K562 (cell line): ENCODE measurements around the gene PANK2. TPM values are rescaled to one million over a fixed set of nuclear protein-coding genes. Genes with fewer than 3 reads are reported as not detected.

Experiments used
- ATAC-seq: fragments of 200-7000 bp; cut with Tn5 transposase; 3 replicates; pipeline ENCODE4 v1.9.1; 2020; ENCODE audit warnings: moderate library complexity
- BruUV-seq: library from RNA; stranded (reverse); fragments of 400-500 nt; replicated peaks from 2 replicates; lab custom pipeline; 2021; lab: Mats Ljungman, UMichigan
- CTCF ChIA-PET: fragments of 300-600 bp; formaldehyde crosslinking; extraction: SDS; loops from one replicate; lab custom pipeline; 2021; ENCODE audit warnings: low intra/inter-chr PET ratio; lab: Yijun Ruan, JAX
- POLR2A ChIA-PET: fragments of 300-600, 350-650 bp; sonication (Branson Sonifier 250); formaldehyde crosslinking; extraction: SDS; loops from one replicate; lab custom pipeline; 2021; ENCODE audit warnings: antibody characterized with exemption, inconsistent platforms; lab: Yijun Ruan, JAX
- DNase-seq, 4 experiments: peaks; one replicate each; pipeline versions ENCODE4 v3.0.0 to v3.0.0-alpha.2; 2011 to 2018; ENCODE audit warnings: low spot score in 3 of 4, mixed read lengths in 3 of 4; ENCODE audit errors: extremely low read depth in 1 of 4
- FAIRE-seq: peaks from 2 replicates; lab custom pipeline; 2011; peaks lifted over from hg19 to GRCh38; lab: Jason Lieb, UNC
- H2AFZ ChIP-seq: 2 replicates; pipeline ENCODE4 v1.6.0; 2011; ENCODE audit warnings: low read depth, low read length, control low read depth, inconsistent platforms
- H3K27ac ChIP-seq: fragments of 200-600 bp; 3 replicates; pipeline ENCODE4 v1.8.0; 2011; ENCODE audit warnings: low read depth, mild to moderate bottlenecking, control low read depth, inconsistent platforms, low read length, moderate library complexity, mixed read lengths; ENCODE audit errors: extremely low read depth
- H3K27me3 ChIP-seq, 2 experiments: fragments of 300-600 bp in 1 of 2; 2 replicates in 1 of 2; 3 replicates in 1 of 2; pipeline versions ENCODE4 v1.6.0 to v1.8.0; 2011; ENCODE audit warnings: inconsistent platforms in 2 of 2, low read length in 2 of 2, mild to moderate bottlenecking in 1 of 2, mixed read lengths in 1 of 2, moderate library complexity in 1 of 2; ENCODE audit not compliant: control insufficient read depth in 2 of 2, insufficient read depth in 2 of 2
- H3K36me3 ChIP-seq: fragments of 300-600 bp; 3 replicates; pipeline ENCODE4 v1.8.0; 2011; ENCODE audit warnings: mild to moderate bottlenecking, low read length, inconsistent platforms; ENCODE audit not compliant: control insufficient read depth, insufficient read depth
- H3K4me1 ChIP-seq, 2 experiments: fragments of 200-600 bp in 1 of 2; replicated peaks in 1 of 2; 2 replicates in 1 of 2; 3 replicates in 1 of 2; pipeline versions ENCODE4 v1.5.1 to v1.8.0; 2011; ENCODE audit warnings: inconsistent platforms in 2 of 2, low read length in 2 of 2, mild to moderate bottlenecking in 1 of 2, mixed read lengths in 1 of 2, moderate library complexity in 1 of 2; ENCODE audit not compliant: control insufficient read depth in 2 of 2, insufficient read depth in 2 of 2
- H3K4me2 ChIP-seq: 2 replicates; pipeline ENCODE4 v1.6.1; 2011; ENCODE audit warnings: low read length, control low read depth, inconsistent platforms, mixed read lengths; ENCODE audit not compliant: insufficient read depth
- H3K4me3 ChIP-seq: fragments of 200-600 bp; sonication (generic), shearing (Covaris generic); 2 replicates; pipeline ENCODE4 v1.5.1; 2016; ENCODE audit warnings: control low read depth, inconsistent platforms
- H3K79me2 ChIP-seq: fragments of 200-600 bp; 3 replicates; pipeline ENCODE4 v1.8.0; 2011; ENCODE audit warnings: low read length, inconsistent platforms; ENCODE audit not compliant: control insufficient read depth, insufficient read depth
- H3K9ac ChIP-seq, 2 experiments: 2 replicates each; pipeline versions ENCODE4 v1.6.0 to v1.6.1; 2011; ENCODE audit warnings: low read depth in 2 of 2, low read length in 2 of 2, control low read depth in 1 of 2, inconsistent platforms in 1 of 2, mild to moderate bottlenecking in 1 of 2, mixed read lengths in 1 of 2; ENCODE audit not compliant: insufficient read depth in 1 of 2
- H3K9me1 ChIP-seq: one replicate; pipeline ENCODE4 v1.6.0; 2011; ENCODE audit warnings: inconsistent platforms, mild to moderate bottlenecking, low read length, moderate library complexity; ENCODE audit not compliant: control insufficient read depth, insufficient read depth
- H3K9me3 ChIP-seq: replicated peaks from 2 replicates; pipeline ENCODE4 v1.5.1; 2011; ENCODE audit warnings: low read depth, low read length, inconsistent platforms; ENCODE audit not compliant: control insufficient read depth, insufficient read depth
- H4K20me1 ChIP-seq: replicated peaks from 2 replicates; pipeline ENCODE4 v1.6.1; 2011; ENCODE audit warnings: low read length, inconsistent platforms, mixed read lengths; ENCODE audit not compliant: control insufficient read depth, insufficient read depth
- BRD4 ChIP-seq: fragments of 200-600 bp; sonication (generic); IDR thresholded peaks from 2 replicates; pipeline ENCODE4 v1.6.1; 2017; ENCODE audit warnings: inconsistent platforms
- C11orf30 ChIP-seq: fragments of 450-650 bp; IDR thresholded peaks from 2 replicates; pipeline ENCODE4 v1.6.1; 2016; ENCODE audit warnings: low read depth, mild to moderate bottlenecking
- FOXP1 ChIP-seq: sonication (generic); formaldehyde crosslinking; IDR thresholded peaks from 2 replicates; pipeline ENCODE4 v1.8.0; 2022; ENCODE audit warnings: mild to moderate bottlenecking, missing genetic modification reagents
- JUND ChIP-seq, 2 experiments: IDR thresholded peaks; 2 replicates in 1 of 2; 3 replicates in 1 of 2; pipeline ENCODE4 v1.6.1; 2011; ENCODE audit warnings: borderline replicate concordance in 2 of 2, low read depth in 2 of 2, low read length in 2 of 2, improper control_type of control experiment in 1 of 2, missing biosample characterization in 1 of 2, missing genetic modification characterization in 1 of 2, missing genetic modification reagents in 1 of 2
- MAFK ChIP-seq: IDR thresholded peaks from 2 replicates; pipeline ENCODE4 v1.6.1; 2011; ENCODE audit warnings: low read length, improper control_type of control experiment
- MXI1 ChIP-seq: IDR thresholded peaks from 2 replicates; pipeline ENCODE4 v1.6.1; 2011; ENCODE audit warnings: low read depth, mild to moderate bottlenecking, improper control_type of control experiment, low read length
- NFIC ChIP-seq: fragments of 450-650 bp; IDR thresholded peaks from 2 replicates; pipeline ENCODE4 v1.6.1; 2017; ENCODE audit warnings: mild to moderate bottlenecking, inconsistent platforms
- NFIX ChIP-seq: fragments of 250-450 bp; sonication (Bioruptor Pico); IDR thresholded peaks from 2 replicates; pipeline ENCODE4 v1.4.0; 2020; ENCODE audit warnings: low read depth, mild to moderate bottlenecking, moderate library complexity
- POLR2AphosphoS5 ChIP-seq: IDR thresholded peaks from 2 replicates; pipeline ENCODE4 v1.6.1; 2011; ENCODE audit warnings: mild to moderate bottlenecking, low read depth, low read length, moderate library complexity; ENCODE audit not compliant: control insufficient read depth, insufficient read depth
- POLR2G ChIP-seq: fragments of 200-400 bp; formaldehyde crosslinking; IDR thresholded peaks from 2 replicates; pipeline ENCODE4 v1.6.1; 2017; ENCODE audit warnings: low read depth, mild to moderate bottlenecking, antibody characterized with exemption, low read length, moderate library complexity
- RCOR1 ChIP-seq, 2 experiments: IDR thresholded peaks; 2 replicates each; pipeline ENCODE4 v1.6.1; 2012; ENCODE audit warnings: low read depth in 2 of 2, low read length in 2 of 2, borderline replicate concordance in 1 of 2, improper control_type of control experiment in 1 of 2
- RERE ChIP-seq: sonication (generic); formaldehyde crosslinking; IDR thresholded peaks from 2 replicates; pipeline ENCODE4 v1.8.0; 2023; ENCODE audit warnings: missing genetic modification reagents, mild to moderate bottlenecking, borderline replicate concordance
- TAF1 ChIP-seq: IDR thresholded peaks from 2 replicates; pipeline ENCODE4 v1.6.1; 2011; ENCODE audit warnings: mild to moderate bottlenecking, low read length, moderate library complexity; ENCODE audit not compliant: insufficient read depth, control insufficient read depth, severe bottlenecking; ENCODE audit errors: extremely low read depth
- TAL1 ChIP-seq: fragments of 450-650 bp; IDR thresholded peaks from 2 replicates; pipeline ENCODE4 v1.6.1; 2016; ENCODE audit warnings: mild to moderate bottlenecking
- ZFP30 ChIP-seq: fragments of 250-450 bp; sonication (Bioruptor Pico); IDR thresholded peaks from 2 replicates; pipeline ENCODE4 v1.8.0; 2022; ENCODE audit warnings: moderate library complexity, mild to moderate bottlenecking, inconsistent platforms, borderline replicate concordance
- ZNF277 ChIP-seq: fragments of 250-450 bp; sonication (Bioruptor Pico); IDR thresholded peaks from 2 replicates; pipeline ENCODE4 v1.8.0; 2022; ENCODE audit warnings: inconsistent platforms, mild to moderate bottlenecking, moderate library complexity, borderline replicate concordance
- WGBS: fragments of 100-300 bp; shearing (Covaris generic); methylation state at CpG from one replicate; pipeline ENCODE4 v1.1.6; 2016; ENCODE audit warnings: low coverage, mixed read lengths; ENCODE audit not compliant: insufficient coverage; ENCODE audit errors: missing lambda C conversion rate; 5-methylcytosine and 5-hydroxymethylcytosine counted together
- in situ Hi-C: fragments of 300-500 bp; cut with MboI; formaldehyde crosslinking; loops from 4 replicates; pipeline ENCODE4 v1.15.0; 2018; ENCODE audit warnings: inconsistent platforms, mixed read lengths
- intact Hi-C: fragments of 100-400 bp; cut with micrococcal nuclease; formaldehyde crosslinking; loops from 2 replicates; pipeline ENCODE4 v1.14.2; 2022
- polyA plus RNA-seq, 8 experiments: library from polyadenylated mRNA; depleted of rRNA in 4 of 8; stranded (reverse) in 5 of 8; unstranded in 3 of 8; fragments of >200 nt; fragmentation: Nextera tagmentation in 2 of 8; fragmentation: Illumina TruSeq in 1 of 8; extraction: Ambion mirVana in 2 of 8; extraction: Trizol in 1 of 8; gene quantifications; 2 replicates each; pipeline versions ENCODE4 v1.2.1 to v1.2.3, GENCODE V29; 2011 to 2014; ENCODE audit warnings: inconsistent platforms in 1 of 8, missing spikeins in 1 of 8
- total RNA-seq, 7 experiments: library from RNA; depleted of rRNA in 6 of 7; stranded (reverse); fragments of >200 nt in 6 of 7; fragmentation: Illumina TruSeq in 2 of 7; extraction: Trizol in 2 of 7; gene quantifications; 2 replicates each; pipeline versions ENCODE4 v1.2.1 to v1.2.3, GENCODE V29; 2011 to 2021; ENCODE audit warnings: low replicate concordance in 1 of 7

PANK2 gene
- total and polyA plus RNA-seq, 9 of the 15 experiments (the other 6 are each of a cell fraction or from before 2014, with no cell fraction given) = 14.9 to 43.5 (median 31.4) TPM

GRCh38 chr20:3911956-3912355 lies 22.8 kb downstream of the PANK2 start:
- FAIRE-seq (peak; percentile 69), DNase-seq (peak; percentile 54 to 73 (median 60)), ATAC-seq (peak; percentile 20; the same call in 2 of the 3 replicates)
- no peak overlapping the region for H3K9ac ChIP-seq
- CTCF ChIA-PET = no interaction called here
- in situ Hi-C loops (no loop called here), intact Hi-C loops (no loop called here)
- WGBS = 21% methylated on average over 2 of the region's 2 CpGs
- H3K9me3 ChIP-seq = no peaks in the 10 kb centered on the region
- no peaks in the 10 kb centered on the region for H3K9me1 ChIP-seq
- H4K20me1 ChIP-seq = peaks cover 17% of the 10 kb centered on the region
- BruUV-seq = no TSS peak
- no peak overlapping the region for H2AFZ ChIP-seq
- no peak overlapping the region for H3K4me3 ChIP-seq
- peaks cover 87% of the 10 kb centered on the region for H3K79me2 ChIP-seq
- no peak overlapping the region; the same call in 1 of the 2 replicates for H3K4me2 ChIP-seq
- peak overlapping the region; percentile 19; the same call in 1 of the 3 replicates for H3K27ac ChIP-seq
- peaks cover 24 to 25% of the 10 kb centered on the region in 2 experiments; a peak in 4 of 5 replicates for H3K4me1 ChIP-seq
- H3K36me3 ChIP-seq = peaks cover 86% of the 10 kb centered on the region
- POLR2A ChIA-PET = no interaction called here
- H3K27me3 ChIP-seq = no peaks in the 10 kb centered on the region
- no peak for TF ChIP-seq RCOR1 (IDR thresholded peaks at IDR 0.05; ENCODE audit: borderline replicate concordance in 1 of 2, low read depth in 2 of 2, low read length in 2 of 2)
- no peak; the same call in 1 of the 2 replicates for TF ChIP-seq MAFK
- no peak for TF ChIP-seq TAF1
- TF ChIP-seq JUND (IDR thresholded peaks at IDR 0.05; ENCODE audit: borderline replicate concordance, low read depth, low read length) = peak; percentile 22; the same call in 1 of the 2 replicates
- TF ChIP-seq JUND (tag; IDR thresholded peaks at IDR 0.05; ENCODE audit: borderline replicate concordance, low read depth, low read length) = peak; percentile 35; the same call in 1 of the 3 replicates
- TF ChIP-seq FOXP1 = no peak
- TF ChIP-seq POLR2G = no peak
- peak; percentile 93 for TF ChIP-seq NFIC
- no peak for TF ChIP-seq RERE
- TF ChIP-seq BRD4 = no peak
- TF ChIP-seq POLR2AphosphoS5 = 0 out of 2 replicates have a peak, but pooled peaks have one; percentile 35
- no peak for TF ChIP-seq ZFP30 (CRISPR knock-in tag)
- peak; percentile 53 for TF ChIP-seq TAL1
- no peak for TF ChIP-seq ZNF277 (CRISPR knock-in tag)
- TF ChIP-seq MXI1 = no peak
- peak; percentile 39; the same call in 1 of the 2 replicates for TF ChIP-seq NFIX
- TF ChIP-seq C11orf30 = peak; percentile 38; the same call in 1 of the 2 replicates
